HL-60 (cell line): Measurements from ENCODE around the gene GALNS.
"Not testable (repeated sequence)": the region's sequence is repeated elsewhere in the genome, so short reads cannot be mapped to it uniquely, and the experiment has no call there.

Source experiments
- DNase-seq, 2 experiments: peaks; one replicate each; pipeline ENCODE4 v3.0.0-alpha.2; 2010 to 2020; ENCODE audit warnings: low read depth in 1 of 2, low spot score in 1 of 2
- H3K27ac ChIP-seq: fragments of 250-450 bp; sonication (Bioruptor Pico); replicated peaks from 2 replicates; pipeline ENCODE4 v1.5.1; 2020; ENCODE audit warnings: mild to moderate bottlenecking, moderate library complexity
- H3K27me3 ChIP-seq: fragments of 250-450 bp; sonication (Bioruptor Pico); 2 replicates; pipeline ENCODE4 v1.5.1; 2021; ENCODE audit warnings: mild to moderate bottlenecking, moderate library complexity; ENCODE audit not compliant: insufficient read depth, poor library complexity, severe bottlenecking
- H3K4me3 ChIP-seq: replicated peaks from 2 replicates; pipeline ENCODE4 v1.5.1; 2011; ENCODE audit warnings: mild to moderate bottlenecking, control low read depth, low read length; ENCODE audit not compliant: insufficient read depth
- GABPA ChIP-seq: IDR thresholded peaks from 2 replicates; pipeline ENCODE4 v1.6.1; 2012; ENCODE audit warnings: low read depth
- POLR2AphosphoS5 ChIP-seq: IDR thresholded peaks from 2 replicates; pipeline ENCODE4 v1.6.1; 2012; ENCODE audit warnings: low read depth
- SPI1 ChIP-seq: IDR thresholded peaks from 2 replicates; pipeline ENCODE4 v1.6.1; 2012; ENCODE audit warnings: low read depth, mild to moderate bottlenecking, borderline replicate concordance
- TF ChIP-seq, protein P1 (sequence below): IDR thresholded peaks from 2 replicates; pipeline ENCODE4 v1.6.1; 2012; ENCODE audit warnings: low read depth; ENCODE audit not compliant: insufficient replicate concordance
- TF ChIP-seq, protein P2 (sequence below): IDR thresholded peaks from one replicate; pipeline ENCODE4 v1.5.1; 2011; ENCODE audit warnings: low read length, control low read depth, inconsistent platforms; ENCODE audit not compliant: insufficient read depth

Gene GALNS

DNA sequence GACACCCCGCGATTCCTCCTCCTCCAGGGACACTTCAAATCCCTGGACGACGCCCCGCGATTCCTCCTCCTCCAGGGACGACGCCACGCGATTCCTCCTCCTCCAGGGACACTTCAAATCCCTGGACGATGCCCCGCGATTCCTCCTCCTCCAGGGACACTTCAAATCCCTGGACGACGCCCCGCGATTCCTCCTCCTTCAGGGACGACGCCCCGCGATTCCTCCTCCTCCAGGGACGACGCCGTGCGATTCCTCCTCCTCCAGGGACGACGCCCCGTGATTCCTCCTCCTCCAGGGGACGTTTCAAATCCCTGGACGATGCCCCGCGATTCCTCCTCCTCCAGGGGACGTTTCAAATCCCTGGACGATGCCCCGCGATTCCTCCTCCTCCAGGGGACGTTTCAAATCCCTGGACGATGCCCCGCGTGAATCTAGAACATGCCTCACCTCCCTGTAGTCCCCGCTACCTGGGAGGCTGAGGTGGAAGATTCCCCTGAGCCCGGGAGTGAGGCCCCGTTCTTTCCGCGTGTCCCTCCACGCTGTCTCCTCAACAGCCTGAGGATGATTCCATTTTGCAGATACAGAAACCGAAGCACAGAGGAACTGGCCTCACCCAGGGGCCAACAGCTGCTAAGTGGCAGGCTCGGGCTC is 33.1 kb upstream of the GALNS start:
- not testable (repeated sequence) for DNase-seq

DNA sequence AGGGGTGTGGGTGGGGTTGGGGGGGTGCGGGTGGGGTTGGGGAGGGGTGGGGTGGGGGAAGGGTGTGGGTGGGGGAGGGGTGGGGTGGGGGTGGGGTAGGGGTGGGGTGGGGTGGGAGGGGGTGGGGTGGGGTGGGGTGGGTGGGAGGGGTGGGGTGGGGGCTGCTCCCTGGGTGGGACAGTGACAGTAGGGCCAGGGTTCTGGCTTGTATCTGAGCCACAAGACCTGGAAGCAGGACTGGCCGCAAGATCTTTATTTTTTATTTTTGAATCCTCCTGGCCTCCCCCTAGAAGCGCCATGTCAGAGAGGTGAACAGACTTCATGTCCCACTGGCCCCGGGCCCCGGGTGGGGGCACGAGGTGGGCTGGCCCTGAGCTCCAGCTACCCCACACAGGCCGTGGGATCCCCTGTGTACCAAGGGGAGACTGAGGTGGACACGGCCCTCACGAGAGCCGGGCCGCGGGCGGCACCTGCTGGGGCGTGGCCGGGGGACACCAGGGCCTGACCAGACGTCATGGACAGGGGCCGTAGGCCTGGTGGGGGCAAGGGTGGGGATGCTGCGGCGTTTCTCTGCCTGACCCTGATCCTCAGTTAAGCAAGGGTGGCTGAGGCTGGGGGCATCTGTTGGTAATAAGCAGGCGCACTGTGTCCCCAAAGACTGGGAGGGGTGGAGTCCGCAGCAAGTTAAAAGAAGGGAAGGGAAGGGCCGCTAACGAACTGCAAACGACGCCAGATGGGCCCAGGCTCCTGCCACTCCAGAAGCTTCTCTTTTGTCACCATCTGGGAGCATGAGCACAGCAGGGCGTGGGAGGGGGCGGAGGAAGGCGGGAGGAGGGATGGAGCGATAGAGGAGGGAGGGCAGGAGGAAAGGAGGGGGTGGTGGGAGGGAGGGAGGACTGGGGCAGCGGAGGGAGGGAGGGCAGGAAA is 32.0 kb upstream of the GALNS start:
- TF ChIP-seq, protein P1, sequence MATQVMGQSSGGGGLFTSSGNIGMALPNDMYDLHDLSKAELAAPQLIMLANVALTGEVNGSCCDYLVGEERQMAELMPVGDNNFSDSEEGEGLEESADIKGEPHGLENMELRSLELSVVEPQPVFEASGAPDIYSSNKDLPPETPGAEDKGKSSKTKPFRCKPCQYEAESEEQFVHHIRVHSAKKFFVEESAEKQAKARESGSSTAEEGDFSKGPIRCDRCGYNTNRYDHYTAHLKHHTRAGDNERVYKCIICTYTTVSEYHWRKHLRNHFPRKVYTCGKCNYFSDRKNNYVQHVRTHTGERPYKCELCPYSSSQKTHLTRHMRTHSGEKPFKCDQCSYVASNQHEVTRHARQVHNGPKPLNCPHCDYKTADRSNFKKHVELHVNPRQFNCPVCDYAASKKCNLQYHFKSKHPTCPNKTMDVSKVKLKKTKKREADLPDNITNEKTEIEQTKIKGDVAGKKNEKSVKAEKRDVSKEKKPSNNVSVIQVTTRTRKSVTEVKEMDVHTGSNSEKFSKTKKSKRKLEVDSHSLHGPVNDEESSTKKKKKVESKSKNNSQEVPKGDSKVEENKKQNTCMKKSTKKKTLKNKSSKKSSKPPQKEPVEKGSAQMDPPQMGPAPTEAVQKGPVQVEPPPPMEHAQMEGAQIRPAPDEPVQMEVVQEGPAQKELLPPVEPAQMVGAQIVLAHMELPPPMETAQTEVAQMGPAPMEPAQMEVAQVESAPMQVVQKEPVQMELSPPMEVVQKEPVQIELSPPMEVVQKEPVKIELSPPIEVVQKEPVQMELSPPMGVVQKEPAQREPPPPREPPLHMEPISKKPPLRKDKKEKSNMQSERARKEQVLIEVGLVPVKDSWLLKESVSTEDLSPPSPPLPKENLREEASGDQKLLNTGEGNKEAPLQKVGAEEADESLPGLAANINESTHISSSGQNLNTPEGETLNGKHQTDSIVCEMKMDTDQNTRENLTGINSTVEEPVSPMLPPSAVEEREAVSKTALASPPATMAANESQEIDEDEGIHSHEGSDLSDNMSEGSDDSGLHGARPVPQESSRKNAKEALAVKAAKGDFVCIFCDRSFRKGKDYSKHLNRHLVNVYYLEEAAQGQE = no peak
- TF ChIP-seq POLR2AphosphoS5 (no peak), GABPA (no peak), SPI1 (no peak)
- TF ChIP-seq, protein P2, sequence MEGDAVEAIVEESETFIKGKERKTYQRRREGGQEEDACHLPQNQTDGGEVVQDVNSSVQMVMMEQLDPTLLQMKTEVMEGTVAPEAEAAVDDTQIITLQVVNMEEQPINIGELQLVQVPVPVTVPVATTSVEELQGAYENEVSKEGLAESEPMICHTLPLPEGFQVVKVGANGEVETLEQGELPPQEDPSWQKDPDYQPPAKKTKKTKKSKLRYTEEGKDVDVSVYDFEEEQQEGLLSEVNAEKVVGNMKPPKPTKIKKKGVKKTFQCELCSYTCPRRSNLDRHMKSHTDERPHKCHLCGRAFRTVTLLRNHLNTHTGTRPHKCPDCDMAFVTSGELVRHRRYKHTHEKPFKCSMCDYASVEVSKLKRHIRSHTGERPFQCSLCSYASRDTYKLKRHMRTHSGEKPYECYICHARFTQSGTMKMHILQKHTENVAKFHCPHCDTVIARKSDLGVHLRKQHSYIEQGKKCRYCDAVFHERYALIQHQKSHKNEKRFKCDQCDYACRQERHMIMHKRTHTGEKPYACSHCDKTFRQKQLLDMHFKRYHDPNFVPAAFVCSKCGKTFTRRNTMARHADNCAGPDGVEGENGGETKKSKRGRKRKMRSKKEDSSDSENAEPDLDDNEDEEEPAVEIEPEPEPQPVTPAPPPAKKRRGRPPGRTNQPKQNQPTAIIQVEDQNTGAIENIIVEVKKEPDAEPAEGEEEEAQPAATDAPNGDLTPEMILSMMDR = no peak
- Histone ChIP-seq H3K27me3 (no peaks in the 10 kb centered on the region), H3K27ac (no peak overlapping the region), H3K4me3 (no peak overlapping the region)
- no peak for DNase-seq

More for the DNA sequence above, 33.1 kb upstream of the GALNS start:
- not testable (repeated sequence) for H3K27ac ChIP-seq, H3K4me3 ChIP-seq, H3K27me3 ChIP-seq

DNA sequence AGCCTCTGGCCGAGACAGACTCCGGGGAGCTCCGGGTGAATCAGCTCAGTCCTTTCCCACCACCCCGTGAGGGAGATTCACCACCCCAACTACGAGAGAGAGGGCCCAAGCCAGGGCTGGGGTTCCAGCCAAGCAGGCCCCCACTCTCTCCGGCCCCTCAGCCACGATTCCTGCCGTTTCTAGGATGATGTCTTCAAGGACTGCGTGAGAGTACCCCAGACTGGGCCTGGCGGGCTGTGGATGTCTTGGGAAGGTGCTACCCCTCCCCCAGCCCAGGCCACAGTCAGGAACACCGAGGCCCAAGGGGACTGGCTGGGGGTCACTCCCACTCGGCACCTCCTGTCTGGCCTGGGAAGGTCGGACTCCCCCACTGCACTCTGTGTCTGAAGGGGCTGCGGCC is 31.3 kb upstream of the GALNS start:
- no peak overlapping the region for H3K4me3 ChIP-seq
- no peak overlapping the region for H3K27ac ChIP-seq
- DNase-seq = no peak
- H3K27me3 ChIP-seq = no peaks in the 10 kb centered on the region
- no peak for TF ChIP-seq SPI1
- TF ChIP-seq, protein P1 = no peak
- no peak for TF ChIP-seq GABPA
- TF ChIP-seq POLR2AphosphoS5 = no peak
- TF ChIP-seq, protein P2 = no peak

DNA sequence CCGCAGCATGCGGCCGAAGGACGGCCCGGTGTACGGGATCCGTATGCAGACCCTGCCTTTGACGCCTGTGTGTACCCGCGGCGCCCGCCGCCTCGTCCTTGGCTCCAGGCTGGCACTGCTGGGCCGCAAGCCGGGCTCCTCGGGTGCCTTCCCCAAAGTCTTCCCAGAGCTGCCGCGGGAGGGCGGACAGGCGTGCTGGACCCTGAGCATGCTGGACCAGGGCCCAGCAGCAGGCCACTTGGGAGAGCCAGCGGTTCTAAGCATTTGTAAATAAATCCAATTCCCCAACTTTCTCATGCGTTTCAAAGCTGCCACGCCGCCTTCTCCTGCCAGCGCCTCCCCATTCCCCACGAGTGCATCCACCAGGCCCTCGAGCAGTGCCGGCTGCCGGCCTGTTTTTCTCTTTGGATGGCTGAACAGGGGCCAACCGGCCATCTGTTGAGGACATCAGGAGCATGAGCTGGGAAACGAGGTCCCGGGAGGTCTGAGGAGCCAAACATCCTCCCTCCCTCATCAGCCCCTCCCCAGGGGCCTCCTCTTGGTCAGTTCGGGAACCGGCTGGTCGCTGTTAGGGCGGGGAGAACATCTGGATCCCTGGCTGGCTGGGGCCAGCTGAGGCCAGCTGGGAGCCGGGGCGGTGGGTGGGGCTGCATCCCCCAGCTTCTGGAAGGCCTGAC is 30.2 kb upstream of the GALNS start:
- DNase-seq = no peak
- H3K27me3 ChIP-seq = no peaks in the 10 kb centered on the region

More for the DNA sequence above, 30.2 kb upstream of the GALNS start:
- TF ChIP-seq, protein P1 = no peak
- TF ChIP-seq POLR2AphosphoS5 (no peak), GABPA (no peak), SPI1 (no peak)
- TF ChIP-seq, protein P2 = no peak
- Histone ChIP-seq H3K27ac (no peak overlapping the region), H3K4me3 (no peak overlapping the region)
